Measurements from ENCODE around the gene CD48. TPM values are rescaled to one million over a fixed set of nuclear protein-coding genes. Genes with fewer than 3 reads are reported as not detected.

Gene CD48
- total RNA-seq, 1 experiment from 2014 or later: 0.20 TPM

- H3K36me3 ChIP-seq (ENCODE audit: control insufficient read depth in 1 of 2, insufficient read depth in 2 of 2, low read length in 2 of 2): no peaks in the 10 kb centered on the region
- ATAC-seq (no peak), DNase-seq (ENCODE audit: low read depth, low spot score) (no peak)
- no peaks in the 10 kb centered on the region for H3K9me3 ChIP-seq (ENCODE audit: control insufficient read depth in 1 of 2, insufficient read depth in 1 of 2, low read depth in 1 of 2, low read length in 2 of 2)
- H3K4me3 ChIP-seq (replicated peaks in 1 of 2; ENCODE audit: low read depth in 1 of 2, low read length in 2 of 2): no peak overlapping the region
- POLR2A ChIA-PET: no interaction called here
- H3K9ac ChIP-seq (ENCODE audit: low read length): no peak overlapping the region
- no TSS peak for BruUV-seq (replicated peaks)
- no peaks in the 10 kb centered on the region for H3K27me3 ChIP-seq (ENCODE audit: insufficient read depth, low read length)
- H3K27ac ChIP-seq (ENCODE audit: low read depth, low read length): no peak overlapping the region
- intact Hi-C loops (cut with micrococcal nuclease): no loop called here
- H3K9me2 ChIP-seq (ENCODE audit: insufficient read depth): no peaks in the 10 kb centered on the region
- H3K4me1 ChIP-seq (ENCODE audit: control insufficient read depth in 1 of 2, insufficient read depth in 2 of 2, low read length in 2 of 2): no peaks in the 10 kb centered on the region
- H4K20me1 ChIP-seq (ENCODE audit: insufficient read depth): no peaks in the 10 kb centered on the region
- CTCF ChIA-PET: interaction anchor here (1.0 kb wide), 1 partner anchor 11 kb away, joined by 4 read pairs; no protein-coding TSS in a partner anchor
- TF ChIP-seq POLR2AphosphoS5 (IDR thresholded peaks at IDR 0.05; ENCODE audit: low read depth, low read length): no peak
- TF ChIP-seq SRF (IDR thresholded peaks at IDR 0.05; ENCODE audit: low read depth): no peak
- no peak for TF ChIP-seq POLR2A (IDR thresholded peaks at IDR 0.05; ENCODE audit: borderline replicate concordance, extremely low read depth, insufficient read depth, insufficient read length)
- TF ChIP-seq TCF7L2 (IDR thresholded peaks at IDR 0.05; ENCODE audit: borderline replicate concordance, extremely low read depth, insufficient read depth, insufficient read length): no peak
- RAD21 ChIA-PET (ENCODE audit: low non-redundant PET in 1 of 2, low total read pairs in 2 of 2, uncharacterized antibody in 2 of 2, unreplicated experiment in 2 of 2): no interaction called here
- no peak overlapping the region for H3K4me2 ChIP-seq (ENCODE audit: low read length)
- H2AFZ ChIP-seq (ENCODE audit: low read depth, low read length, poor library complexity, severe bottlenecking): no peak overlapping the region
- no peaks in the 10 kb centered on the region for H3K79me2 ChIP-seq (ENCODE audit: insufficient read depth, low read length)
Measured at GRCh38 chr1:160756849-160757201, 45.2 kb upstream of the CD48 start.

- H3K4me2 ChIP-seq (ENCODE audit: low read length): no peak overlapping the region
- DNase-seq (ENCODE audit: low read depth, low spot score): no peak
- ATAC-seq: no peak
- intact Hi-C loops (cut with micrococcal nuclease): no loop called here
- RAD21 ChIA-PET (ENCODE audit: low non-redundant PET in 1 of 2, low total read pairs in 2 of 2, uncharacterized antibody in 2 of 2, unreplicated experiment in 2 of 2): no interaction called here
- H3K79me2 ChIP-seq (ENCODE audit: insufficient read depth, low read length): no peaks in the 10 kb centered on the region
- BruUV-seq (replicated peaks): no TSS peak
- peaks cover 4% of the 10 kb centered on the region; the same call in 1 of the 2 replicates for H3K27me3 ChIP-seq (ENCODE audit: insufficient read depth, low read length)
- H3K4me1 ChIP-seq (ENCODE audit: control insufficient read depth in 1 of 2, insufficient read depth in 2 of 2, low read length in 2 of 2): no peaks in the 10 kb centered on the region
- H3K9me2 ChIP-seq (ENCODE audit: insufficient read depth): no peaks in the 10 kb centered on the region
- H2AFZ ChIP-seq (ENCODE audit: low read depth, low read length, poor library complexity, severe bottlenecking): no peak overlapping the region
- H3K9ac ChIP-seq (ENCODE audit: low read length): no peak overlapping the region
- no peaks in the 10 kb centered on the region for H3K9me3 ChIP-seq (ENCODE audit: control insufficient read depth in 1 of 2, insufficient read depth in 1 of 2, low read depth in 1 of 2, low read length in 2 of 2)
- no peak overlapping the region for H3K27ac ChIP-seq (ENCODE audit: low read depth, low read length)
- POLR2A ChIA-PET: no interaction called here
- CTCF ChIA-PET: interaction anchor here (1.0 kb wide), 1 partner anchor 12 kb away, joined by 4 read pairs; no protein-coding TSS in a partner anchor
- TF ChIP-seq EGR1 (IDR thresholded peaks at IDR 0.05; ENCODE audit: low read depth) (no peak), CEBPB (IDR thresholded peaks at IDR 0.05; ENCODE audit: low read depth) (no peak), SIN3A (IDR thresholded peaks at IDR 0.05; ENCODE audit: low read depth) (no peak)
- H4K20me1 ChIP-seq (ENCODE audit: insufficient read depth): no peaks in the 10 kb centered on the region
- H3K4me3 ChIP-seq (replicated peaks in 1 of 2; ENCODE audit: low read depth in 1 of 2, low read length in 2 of 2): no peak overlapping the region
- no peaks in the 10 kb centered on the region for H3K36me3 ChIP-seq (ENCODE audit: control insufficient read depth in 1 of 2, insufficient read depth in 2 of 2, low read length in 2 of 2)
Measured at GRCh38 chr1:160755911-160756848, 44.6 kb upstream of the CD48 start.
